Urinary bladder (tissue), 4 donors: ENCODE data around the gene C3orf22. TPM values are rescaled to one million over a fixed set of nuclear protein-coding genes. Genes with fewer than 3 reads are reported as not detected.
"Not testable (repeated sequence)": the region's sequence is repeated elsewhere in the genome, so short reads cannot be mapped to it uniquely, and the experiment has no call there.

ENCODE experiments used
- DNase-seq: peaks from one replicate; pipeline ENCODE4 v3.0.0-alpha.2; 2015; ENCODE audit errors: extremely low spot score
- H3K27ac ChIP-seq: one replicate; pipeline ENCODE4 v1.5.1; 2013; ENCODE audit warnings: low read depth, mild to moderate bottlenecking, moderate library complexity
- H3K36me3 ChIP-seq: one replicate; pipeline ENCODE4 v1.6.1; 2013; ENCODE audit warnings: mild to moderate bottlenecking, moderate library complexity; ENCODE audit not compliant: insufficient read depth
- H3K4me1 ChIP-seq: one replicate; pipeline ENCODE4 v1.6.1; 2013; ENCODE audit warnings: mild to moderate bottlenecking, moderate library complexity; ENCODE audit not compliant: insufficient read depth
- H3K4me3 ChIP-seq: one replicate; pipeline ENCODE4 v1.5.1; 2013; ENCODE audit warnings: low read depth, low read length
- WGBS: extraction: QIAGEN DNeasy Blood & Tissue Kit; methylation state at CpG from one replicate; pipeline ENCODE4 v1.1.7; 2013; 5-methylcytosine and 5-hydroxymethylcytosine counted together
- polyA plus RNA-seq: library from polyadenylated mRNA; stranded (reverse); fragments of 200-250 nt; gene quantifications from one replicate; pipeline ENCODE4 v1.2.3, GENCODE V29; 2013
- total RNA-seq: library from RNA; depleted of rRNA; stranded (reverse); fragments of >200 nt; gene quantifications from one replicate; pipeline ENCODE4 v1.2.3, GENCODE V29; 2014
- donor health status: healthy with polysubstance abuse.
- donor health status: healthy.

Gene C3orf22
- total and polyA plus RNA-seq, 2 donors: not detected

DNA sequence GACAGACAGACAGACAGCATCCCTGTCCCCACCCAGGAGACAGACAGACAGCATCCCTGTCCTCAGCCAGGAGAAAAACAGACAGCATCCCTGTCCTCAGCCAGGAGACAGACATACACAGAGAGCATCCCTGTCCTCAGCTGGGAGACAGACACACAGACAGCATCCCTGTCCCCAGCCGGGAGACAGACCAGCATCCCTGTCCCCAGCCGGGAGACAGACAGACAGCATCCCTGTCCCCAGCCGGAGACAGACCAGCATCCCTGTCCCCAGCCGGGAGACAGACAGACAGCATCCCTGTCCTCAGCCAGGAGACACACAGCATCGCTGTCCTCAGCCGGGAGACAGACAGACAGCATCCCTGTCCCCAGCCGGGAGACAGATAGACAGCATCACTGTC lies 24.0 kb downstream of the C3orf22 start:
- DNase-seq, H3K36me3 ChIP-seq, H3K4me3 ChIP-seq, H3K4me1 ChIP-seq, H3K27ac ChIP-seq: not testable (repeated sequence)
- 89% methylated on average over 7 of the region's 7 CpGs for WGBS

DNA sequence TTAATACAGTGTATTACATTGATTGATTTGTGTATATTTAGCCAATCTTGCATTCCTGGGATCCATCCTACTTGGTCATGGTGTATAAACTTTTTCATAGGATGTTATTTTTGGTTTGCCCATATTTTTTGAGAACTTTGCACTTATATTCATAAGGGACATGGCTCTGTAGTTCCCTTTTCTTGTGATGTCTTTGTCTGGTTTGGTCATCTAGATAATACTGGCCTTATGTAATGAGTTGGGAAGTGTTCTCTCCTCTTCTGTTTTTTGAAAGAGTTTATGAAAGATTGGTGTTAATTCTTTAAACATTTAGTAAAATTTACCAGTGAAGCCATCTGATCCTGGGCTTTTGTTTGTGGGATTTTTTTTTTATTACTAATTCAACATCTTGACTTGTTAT lies 25.2 kb downstream of the C3orf22 start:
- no peak for DNase-seq
- Histone ChIP-seq H3K27ac (no peak overlapping the region), H3K4me3 (no peak overlapping the region), H3K36me3 (no peaks in the 10 kb centered on the region), H3K4me1 (no peaks in the 10 kb centered on the region)

DNA sequence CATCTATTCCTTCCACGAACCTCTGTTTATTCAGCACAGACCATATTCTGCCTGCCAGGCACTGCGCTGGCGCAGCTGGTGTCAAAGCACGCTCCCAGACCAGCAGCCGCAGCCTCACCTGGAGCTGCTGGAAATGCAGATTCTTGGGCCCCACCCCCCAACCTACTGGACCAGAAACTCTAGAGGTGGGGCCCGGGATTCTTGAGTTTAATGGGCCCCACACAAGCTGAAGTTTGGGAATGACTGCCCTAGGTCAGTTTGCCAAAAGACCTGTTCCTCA lies 27.7 kb downstream of the C3orf22 start:
- no peak overlapping the region for H3K27ac ChIP-seq
- H3K36me3 ChIP-seq: no peaks in the 10 kb centered on the region
- no peak overlapping the region for H3K4me3 ChIP-seq
- WGBS: 85% methylated on average over 6 of the region's 6 CpGs
- DNase-seq: no peak
- no peaks in the 10 kb centered on the region for H3K4me1 ChIP-seq

DNA sequence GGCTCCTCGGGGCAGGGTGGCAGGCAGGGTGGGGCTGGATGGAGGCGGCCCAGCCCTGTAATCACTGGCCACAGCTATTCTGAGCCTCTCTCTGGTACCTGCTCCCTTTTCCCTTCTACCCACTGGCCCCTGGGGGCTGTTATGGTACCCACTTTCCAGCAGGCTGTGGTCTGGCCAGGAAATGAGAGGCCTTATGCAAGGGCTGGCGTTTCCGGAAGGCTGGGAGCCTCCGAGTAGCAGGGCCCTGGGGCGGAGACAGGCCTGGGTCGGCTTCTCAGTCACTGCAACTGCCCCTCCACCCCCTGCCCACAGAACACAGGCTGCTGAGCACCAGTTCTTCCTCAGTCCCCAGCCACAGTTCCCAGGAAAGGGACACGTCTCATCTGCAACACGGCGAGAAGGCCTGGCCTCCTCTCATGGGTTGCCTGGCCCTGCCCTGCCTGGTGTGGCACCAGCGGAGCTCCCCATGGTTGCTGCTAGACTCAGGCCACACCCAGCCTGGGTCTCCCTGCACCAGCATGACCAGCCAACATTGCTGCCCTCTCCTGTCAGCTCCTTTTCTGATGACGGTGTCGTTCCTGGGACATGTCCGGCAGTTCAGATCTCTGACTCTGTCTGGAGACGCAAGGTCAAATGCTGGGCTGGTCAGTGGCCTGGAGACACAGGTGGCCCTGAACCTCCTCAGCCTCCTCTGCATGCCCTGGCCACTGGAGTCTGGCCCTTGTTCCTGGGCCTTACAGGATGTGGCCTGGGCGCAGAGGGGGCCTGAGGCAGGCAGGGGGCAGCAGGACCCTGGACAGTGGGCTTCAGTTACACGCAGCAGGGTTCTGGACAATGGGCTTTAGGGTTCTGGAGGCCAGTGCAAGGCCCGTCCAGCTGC lies 28.3 kb downstream of the C3orf22 start:
- H3K4me3 ChIP-seq: no peak overlapping the region
- H3K36me3 ChIP-seq: no peaks in the 10 kb centered on the region
- 80% methylated on average over 18 of the region's 18 CpGs for WGBS
- no peak for DNase-seq
- no peak overlapping the region for H3K27ac ChIP-seq
- no peaks in the 10 kb centered on the region for H3K4me1 ChIP-seq

DNA sequence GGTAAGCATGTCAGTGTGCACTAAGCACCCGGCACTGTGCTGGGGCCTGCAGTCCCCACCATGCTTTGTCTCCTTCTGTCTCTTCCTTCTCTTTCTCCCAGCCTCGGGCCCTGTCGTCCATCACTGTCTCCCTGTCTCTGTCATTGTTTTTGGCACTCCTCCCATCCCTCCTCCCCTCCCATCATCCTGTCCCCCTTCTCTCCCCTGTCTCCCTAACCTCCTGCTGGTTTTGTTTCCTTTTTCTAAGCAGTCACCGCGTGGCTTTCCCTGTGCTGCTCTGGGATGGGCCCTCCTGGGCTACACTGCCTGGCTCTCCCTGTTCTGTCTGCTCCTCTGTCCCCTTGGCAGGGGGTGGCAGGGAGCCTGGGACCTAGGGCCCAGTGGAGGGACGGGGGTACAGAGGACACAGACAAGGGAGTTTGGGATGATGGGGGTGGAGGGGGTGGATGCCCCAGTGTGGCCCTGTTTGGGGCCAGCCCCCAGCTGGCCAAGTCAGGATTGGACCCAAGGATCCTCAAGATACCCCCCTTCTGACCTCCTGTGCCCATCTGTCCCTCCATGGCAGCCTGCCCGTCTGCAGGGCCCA lies 29.1 kb downstream of the C3orf22 start:
- Histone ChIP-seq H3K36me3 (no peaks in the 10 kb centered on the region), H3K4me1 (no peaks in the 10 kb centered on the region), H3K27ac (no peak overlapping the region), H3K4me3 (no peak overlapping the region)
- DNase-seq: no peak
- 70% methylated on average over 7 of the region's 7 CpGs for WGBS

DNA sequence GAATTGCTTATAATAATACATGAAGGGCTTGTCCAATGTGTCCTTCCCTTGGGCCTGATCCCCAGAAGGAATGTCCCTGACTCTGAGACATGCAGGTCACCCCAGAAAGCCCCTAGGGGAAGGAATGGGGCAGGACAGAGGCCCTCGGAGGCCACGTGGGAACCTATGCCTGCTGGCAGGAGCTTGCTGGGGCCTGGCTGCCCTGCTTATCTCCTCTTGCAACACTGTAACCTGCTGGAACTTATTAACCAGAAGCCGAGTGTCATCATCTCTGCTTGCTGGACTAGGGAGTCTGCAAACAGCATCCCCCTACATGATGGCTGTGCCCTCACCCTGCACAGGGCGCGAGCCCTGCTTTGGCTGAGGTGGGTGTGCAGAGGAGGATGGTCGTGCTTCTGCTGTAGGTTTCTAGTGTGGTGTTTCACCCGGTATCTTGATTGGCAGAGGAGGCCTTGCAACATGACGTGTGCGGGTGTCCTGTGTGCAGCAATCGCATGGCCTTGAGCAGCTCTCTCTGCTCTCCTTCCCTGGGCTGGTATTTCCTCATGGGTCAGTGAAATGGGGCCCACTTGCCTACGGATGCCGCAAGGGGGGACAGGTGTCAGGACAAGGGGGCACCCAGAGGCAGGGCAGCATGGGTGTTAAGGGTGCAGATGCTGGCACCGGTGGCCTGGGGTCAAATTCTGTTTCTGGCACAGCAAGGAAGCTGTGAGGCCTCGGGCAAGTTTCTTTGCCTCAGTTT lies 29.8 kb downstream of the C3orf22 start:
- Histone ChIP-seq H3K4me3 (no peak overlapping the region), H3K4me1 (no peaks in the 10 kb centered on the region), H3K36me3 (no peaks in the 10 kb centered on the region), H3K27ac (no peak overlapping the region)
- WGBS: 77% methylated on average over 14 of the region's 14 CpGs
- DNase-seq: no peak

DNA sequence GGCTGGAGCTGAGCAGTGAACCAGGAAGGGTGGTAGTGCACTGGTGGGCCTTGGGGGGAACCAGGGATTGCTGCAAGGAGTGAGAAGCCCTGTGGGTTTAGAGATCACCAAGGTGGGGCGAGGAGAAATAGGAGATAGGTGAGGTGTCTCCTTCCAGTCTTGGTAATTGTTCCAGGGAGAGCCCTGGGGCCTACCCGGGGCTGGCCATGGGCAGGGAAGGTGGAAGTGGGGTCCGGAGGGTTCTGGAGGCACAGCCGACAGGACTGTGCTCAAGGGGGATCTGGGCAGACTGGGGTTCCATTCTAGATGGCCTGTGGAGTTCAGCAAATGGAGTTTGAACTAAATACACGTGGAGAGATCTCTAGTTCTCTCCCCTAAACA lies 30.3 kb downstream of the C3orf22 start:
- no peak for DNase-seq
- H3K36me3 ChIP-seq: no peaks in the 10 kb centered on the region
- H3K4me1 ChIP-seq: no peaks in the 10 kb centered on the region
- no peak overlapping the region for H3K4me3 ChIP-seq
- WGBS: 79% methylated on average over 5 of the region's 5 CpGs
- no peak overlapping the region for H3K27ac ChIP-seq

DNA sequence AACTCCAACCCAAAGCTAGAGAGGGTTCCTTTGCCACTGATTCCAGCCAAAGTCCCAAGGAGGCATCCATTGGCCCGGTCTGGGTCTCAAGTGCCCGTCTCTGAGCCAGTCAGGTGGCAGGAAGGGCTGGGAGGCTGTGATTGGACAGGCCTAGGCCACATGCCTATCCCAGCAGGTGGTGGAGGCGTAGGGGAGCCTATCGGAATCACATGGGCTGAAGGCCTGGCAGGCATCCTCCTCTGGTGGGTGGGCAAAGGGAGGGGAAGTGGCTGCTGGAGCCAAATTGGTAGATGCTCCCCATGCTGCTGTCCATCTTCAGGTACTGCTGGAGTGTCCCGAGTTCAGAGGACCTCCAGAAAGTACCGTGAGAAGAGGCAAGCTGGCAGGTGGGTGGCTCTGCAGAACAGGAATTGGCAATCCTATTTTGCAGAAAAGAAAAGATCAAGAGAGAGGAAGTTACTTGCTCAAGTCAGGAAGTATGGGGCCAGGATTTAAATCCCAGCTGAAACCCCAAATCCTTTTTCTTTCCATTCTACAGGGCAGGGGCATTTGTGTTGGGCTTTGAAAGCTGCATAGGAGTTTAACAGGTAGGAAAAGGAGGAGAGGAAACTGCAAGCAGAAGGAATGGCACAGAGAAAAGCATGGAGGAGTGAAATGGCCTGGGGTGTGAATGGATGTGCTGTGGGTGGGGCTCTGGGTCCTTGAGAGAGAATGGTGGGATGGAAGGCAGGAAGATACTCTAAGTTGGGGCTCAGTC lies 31.1 kb downstream of the C3orf22 start:
- no peaks in the 10 kb centered on the region for H3K4me1 ChIP-seq
- H3K36me3 ChIP-seq: no peaks in the 10 kb centered on the region
- DNase-seq: no peak
- no peak overlapping the region for H3K27ac ChIP-seq
- no peak overlapping the region for H3K4me3 ChIP-seq
- 81% methylated on average over 6 of the region's 6 CpGs for WGBS

DNA sequence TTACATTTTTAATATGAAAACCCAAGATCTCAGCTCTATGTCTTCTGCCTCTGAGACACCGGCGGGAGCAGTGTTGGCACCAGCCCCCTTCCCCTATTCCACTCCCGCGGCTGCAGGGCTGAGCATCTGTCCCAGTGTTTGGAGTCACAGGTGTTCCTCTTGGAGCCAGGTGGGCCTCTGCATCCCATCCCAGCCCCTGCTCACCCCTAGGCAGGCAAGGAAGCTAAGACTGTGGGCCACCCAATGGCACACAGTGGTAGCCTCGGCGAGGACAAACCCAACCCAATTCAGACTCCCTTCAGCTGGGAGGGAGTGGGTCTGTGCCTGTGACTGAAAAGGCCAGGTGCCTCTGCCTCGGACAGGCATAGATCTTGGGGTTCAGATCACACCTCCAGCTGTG lies 31.7 kb downstream of the C3orf22 start:
- WGBS: 93% methylated on average over 7 of the region's 7 CpGs
- H3K27ac ChIP-seq: no peak overlapping the region
- no peaks in the 10 kb centered on the region for H3K36me3 ChIP-seq
- H3K4me3 ChIP-seq: no peak overlapping the region
- DNase-seq: no peak
- no peaks in the 10 kb centered on the region for H3K4me1 ChIP-seq

DNA sequence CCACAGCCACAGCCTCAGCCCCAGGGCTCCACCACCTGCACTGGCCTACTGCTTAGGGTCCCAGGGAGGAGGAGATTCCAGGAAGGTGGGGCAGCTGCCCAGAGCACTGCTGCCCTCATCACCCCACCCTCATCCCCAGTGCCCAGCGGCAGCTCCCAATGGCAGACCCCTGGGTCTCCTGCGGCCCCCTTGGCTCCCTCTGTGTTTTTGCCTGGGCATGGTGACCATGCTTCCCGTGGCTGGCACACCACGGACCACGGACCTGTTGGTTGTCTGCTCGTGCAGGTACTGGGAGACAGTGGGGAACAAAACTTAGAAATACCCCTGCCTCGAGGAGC lies 32.1 kb downstream of the C3orf22 start:
- no peak for DNase-seq
- Histone ChIP-seq H3K36me3 (no peaks in the 10 kb centered on the region), H3K27ac (no peak overlapping the region), H3K4me1 (no peaks in the 10 kb centered on the region), H3K4me3 (no peak overlapping the region)
- WGBS: 88% methylated on average over 7 of the region's 7 CpGs

DNA sequence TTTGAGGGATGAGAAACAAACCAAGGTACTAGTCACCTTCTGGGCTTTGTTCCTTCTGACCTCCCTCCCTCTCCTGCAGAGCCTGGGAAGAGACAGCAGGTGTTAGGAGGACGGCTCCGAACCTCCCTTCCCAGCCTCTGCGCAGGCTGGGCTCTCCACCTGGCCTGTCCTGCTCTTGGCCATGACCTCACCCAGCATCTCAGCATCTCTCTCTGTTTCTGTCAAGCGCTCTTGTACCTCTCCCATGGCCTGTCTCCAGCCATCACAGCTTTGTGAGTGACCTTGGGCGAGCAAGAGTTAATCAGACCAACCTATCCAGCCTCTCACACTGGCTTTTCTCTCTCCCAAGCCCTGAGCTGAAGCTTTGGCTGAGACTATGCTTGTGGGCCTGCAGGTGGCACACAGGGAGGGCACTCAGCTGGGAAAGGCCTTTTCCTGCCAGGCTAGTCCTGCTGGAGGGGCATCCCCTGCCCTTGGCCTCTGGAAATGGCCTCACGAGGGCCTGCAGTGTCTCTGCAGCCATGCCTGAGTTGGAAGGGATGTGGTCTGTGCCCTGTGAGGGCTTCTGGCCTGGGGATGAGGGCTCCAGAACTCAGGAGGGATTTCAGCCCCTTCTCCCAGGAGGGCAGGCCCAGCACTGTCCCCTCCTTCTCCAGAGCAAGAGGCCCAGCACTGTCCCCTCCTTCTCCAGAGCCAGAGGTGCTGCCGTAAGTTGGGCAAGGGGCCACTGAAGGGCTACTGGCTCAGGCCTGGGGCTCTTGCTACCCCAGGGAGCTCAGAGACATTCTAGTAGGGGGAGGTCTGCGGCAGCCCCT lies 32.7 kb downstream of the C3orf22 start:
- no peaks in the 10 kb centered on the region for H3K4me1 ChIP-seq
- H3K27ac ChIP-seq: no peak overlapping the region
- no peaks in the 10 kb centered on the region for H3K36me3 ChIP-seq
- no peak overlapping the region for H3K4me3 ChIP-seq
- WGBS: 93% methylated on average over 8 of the region's 8 CpGs
- no peak for DNase-seq

DNA sequence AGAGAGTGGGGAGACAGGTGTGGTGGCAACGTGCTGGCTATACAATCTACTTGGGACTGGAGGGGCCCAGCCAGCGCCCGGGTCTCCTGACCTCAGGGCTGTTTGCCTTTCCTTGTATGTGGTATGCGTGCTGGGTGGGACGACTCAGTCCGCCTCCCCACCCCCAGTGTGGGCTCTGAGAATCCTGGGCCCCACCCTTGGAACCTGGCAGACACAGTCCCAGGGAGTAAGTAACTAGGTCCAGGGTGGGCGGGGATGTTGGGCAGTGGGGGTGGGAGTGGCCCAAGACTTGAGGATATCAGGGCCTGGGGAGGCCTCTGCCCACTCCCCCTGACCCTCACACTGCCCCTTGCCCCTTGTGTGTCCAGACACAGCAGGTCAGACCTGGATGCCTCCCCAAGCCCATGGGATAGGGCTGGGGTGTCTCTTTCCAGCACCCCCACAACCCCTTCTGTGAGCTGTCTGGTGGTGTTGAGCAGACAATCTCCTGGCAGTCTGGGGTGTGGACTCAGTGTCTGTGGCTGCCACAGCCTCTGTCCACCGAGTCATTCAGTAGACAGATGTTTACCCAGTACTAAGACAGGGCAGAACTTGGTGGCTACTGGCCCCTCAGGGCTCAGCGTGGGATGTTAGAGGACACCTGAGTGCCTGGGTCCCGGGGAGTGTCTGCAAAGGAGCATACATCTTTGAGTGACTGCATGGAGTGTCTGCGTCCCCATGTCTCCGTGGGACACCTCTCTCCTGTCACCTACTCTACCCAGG lies 33.5 kb downstream of the C3orf22 start:
- Histone ChIP-seq H3K4me1 (no peaks in the 10 kb centered on the region), H3K27ac (no peak overlapping the region), H3K36me3 (no peaks in the 10 kb centered on the region), H3K4me3 (no peak overlapping the region)
- 81% methylated on average over 12 of the region's 12 CpGs for WGBS
- no peak for DNase-seq
